NOMO-1 (cell line): ENCODE results near the gene GRIFIN.

Experiments used
- DNase-seq, 2 experiments: peaks; one replicate each; lab custom pipeline; 2025; ENCODE audit not compliant: unreplicated experiment in 2 of 2; lab: John Stamatoyannopoulos, UW

The GRIFIN gene

DNA sequence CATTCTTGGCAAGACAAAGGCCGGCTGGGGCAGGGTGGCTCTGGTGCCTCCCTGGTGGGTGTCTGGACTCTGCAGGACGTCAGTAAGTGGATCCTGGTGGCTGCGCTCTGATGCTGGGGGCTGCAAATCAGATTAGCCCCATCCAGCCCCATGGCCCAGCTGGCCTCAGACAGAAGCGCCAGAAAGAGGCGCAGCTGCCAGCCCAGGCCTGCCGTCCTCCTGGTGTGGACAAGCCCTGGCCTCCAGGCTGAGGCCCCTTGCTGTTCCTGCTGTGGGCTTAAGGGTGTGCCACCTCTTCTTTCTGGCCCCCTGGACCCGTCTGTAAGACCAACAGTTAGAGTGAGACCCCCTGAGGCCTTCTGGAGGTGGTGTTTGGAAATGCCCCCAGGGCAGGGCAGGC, 37.5 kb upstream of the GRIFIN start:
- no peak for DNase-seq

DNA sequence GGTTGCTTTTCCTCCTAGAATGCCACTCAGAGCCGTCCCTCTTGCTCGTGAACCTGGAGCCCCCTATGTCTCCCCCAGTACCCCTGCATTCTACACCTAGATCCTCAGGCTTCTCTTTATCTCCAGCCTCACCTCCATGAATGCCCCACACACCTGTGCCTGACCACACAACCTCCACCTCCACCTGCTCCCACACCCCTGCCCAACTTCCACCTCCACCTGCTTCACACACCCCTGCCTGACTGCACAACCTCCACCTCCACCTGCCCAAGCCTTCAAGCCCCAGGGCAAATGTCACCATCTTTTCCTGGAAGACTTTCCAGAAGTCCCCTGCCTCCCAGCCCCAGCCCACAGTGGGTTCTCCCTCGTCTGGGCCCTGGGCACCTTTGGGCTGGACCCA, 36.5 kb upstream of the GRIFIN start:
- DNase-seq = no peak

DNA sequence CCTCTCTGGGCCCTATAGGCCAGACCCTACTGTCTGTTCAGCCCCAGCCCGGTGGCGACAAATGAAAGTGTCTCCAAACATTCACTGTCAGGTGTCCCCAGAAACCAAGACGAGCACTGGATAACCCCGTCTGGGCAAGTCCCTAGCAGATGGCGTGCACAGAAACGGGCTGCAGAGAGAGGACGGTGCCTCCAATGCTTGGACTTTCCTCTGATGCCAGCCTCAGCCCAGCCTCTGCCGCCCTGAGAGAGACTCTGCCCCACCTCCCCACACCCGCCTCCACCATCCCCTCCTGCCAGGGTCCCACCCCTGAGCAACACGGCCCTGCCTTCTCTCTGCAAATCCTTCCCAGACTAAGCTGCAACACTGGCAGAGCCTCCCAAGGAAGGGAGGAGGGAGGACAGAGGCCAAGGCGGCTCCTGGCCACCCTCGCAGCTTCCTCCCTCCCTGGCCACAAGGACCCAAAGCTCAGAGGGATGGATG, 36.0 kb upstream of the GRIFIN start:
- DNase-seq = no peak

DNA sequence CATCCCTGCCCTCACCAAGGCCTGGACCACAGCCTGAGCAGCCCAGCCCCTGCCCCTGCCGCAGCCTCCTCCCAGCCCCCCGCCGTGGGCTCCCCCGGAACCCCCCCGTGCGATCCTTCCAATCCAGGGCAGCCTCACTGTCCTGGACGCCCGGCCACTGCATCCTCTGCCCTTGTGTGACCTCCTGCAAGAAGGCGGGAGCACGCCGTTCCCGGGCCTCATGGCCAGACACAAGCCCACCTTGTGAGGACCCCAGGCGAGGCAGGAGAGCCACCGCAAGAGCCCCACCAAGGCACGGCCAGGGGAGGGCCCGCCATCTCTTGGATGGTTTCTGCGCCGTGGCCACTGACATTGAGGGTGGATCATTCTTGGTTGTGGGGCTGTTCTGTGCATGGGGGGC, 35.6 kb upstream of the GRIFIN start:
- DNase-seq = no peak

DNA sequence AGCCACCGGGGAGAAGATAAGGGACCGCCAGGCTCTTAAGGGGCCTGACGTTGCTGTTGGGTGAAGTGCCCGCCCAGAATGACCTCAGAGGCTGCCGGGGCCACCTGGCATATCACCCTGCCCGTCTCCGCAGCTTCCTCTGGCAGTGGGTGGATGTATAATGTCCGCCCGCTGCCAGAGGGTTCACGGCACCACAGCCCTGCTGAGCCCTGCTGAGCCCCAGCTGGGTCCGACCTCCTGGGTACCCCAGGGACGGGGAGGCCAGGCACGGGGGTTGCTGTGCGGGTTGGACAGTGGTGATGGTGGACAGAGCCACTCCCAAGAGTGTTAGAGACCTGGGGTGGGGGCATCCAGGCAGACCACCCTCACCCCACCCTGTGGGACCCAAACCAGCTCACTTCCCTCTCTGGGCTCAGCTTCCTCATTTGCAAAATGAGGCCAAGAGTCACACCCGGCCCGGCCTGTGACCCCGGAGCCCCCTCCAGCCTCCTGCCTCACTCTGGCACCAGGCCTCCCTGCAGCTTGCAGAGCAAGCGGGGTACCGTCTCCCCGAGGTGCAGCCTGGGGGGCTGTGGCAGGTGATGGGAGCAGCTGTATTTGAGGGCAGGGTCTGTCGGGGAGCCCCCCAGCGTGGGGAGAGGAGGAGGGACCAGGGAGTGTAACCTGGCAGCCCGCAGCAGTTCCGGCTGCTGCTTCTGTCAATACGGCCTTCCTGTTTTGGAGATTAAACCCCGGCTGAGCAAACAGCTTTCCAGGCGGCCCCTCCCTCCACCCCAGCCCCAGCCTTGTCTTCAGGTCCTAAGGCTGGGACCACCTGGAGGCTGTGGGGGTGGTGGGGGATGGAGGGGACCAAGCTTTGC, 34.9 kb upstream of the GRIFIN start:
- peak; percentile 56 to 67 for DNase-seq

DNA sequence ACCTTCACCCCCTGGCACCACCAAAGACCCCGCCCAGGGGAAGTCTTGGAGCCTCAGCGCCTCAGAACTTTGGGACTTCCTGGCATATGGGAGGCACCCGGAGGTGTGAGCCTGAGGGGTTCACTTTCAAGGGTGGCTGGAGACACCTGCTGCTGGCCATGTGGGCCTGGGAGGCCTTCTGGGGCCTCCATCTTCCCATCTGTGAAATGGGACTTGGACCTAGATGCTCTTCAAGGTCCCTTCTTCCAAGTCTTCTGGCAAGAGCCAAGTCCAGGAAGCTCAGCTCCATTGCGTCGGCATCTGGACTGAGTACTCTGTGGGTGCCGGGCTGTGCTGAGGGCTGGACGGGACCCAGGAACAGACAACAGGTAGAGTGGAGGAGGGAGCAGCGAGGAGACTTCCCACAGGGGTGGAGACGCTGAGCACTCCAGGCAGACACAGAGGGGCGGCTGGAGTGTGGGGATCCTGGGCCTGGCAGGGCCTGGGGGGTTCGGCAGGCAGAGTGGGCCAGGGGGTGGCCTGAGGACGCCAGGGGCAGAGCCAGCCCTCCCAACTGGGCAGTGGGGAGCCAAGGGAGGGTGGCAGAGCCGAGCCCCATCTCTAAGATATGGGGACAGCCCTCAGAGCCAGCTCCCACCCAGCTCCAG, 34.1 kb upstream of the GRIFIN start:
- DNase-seq = no peak

DNA sequence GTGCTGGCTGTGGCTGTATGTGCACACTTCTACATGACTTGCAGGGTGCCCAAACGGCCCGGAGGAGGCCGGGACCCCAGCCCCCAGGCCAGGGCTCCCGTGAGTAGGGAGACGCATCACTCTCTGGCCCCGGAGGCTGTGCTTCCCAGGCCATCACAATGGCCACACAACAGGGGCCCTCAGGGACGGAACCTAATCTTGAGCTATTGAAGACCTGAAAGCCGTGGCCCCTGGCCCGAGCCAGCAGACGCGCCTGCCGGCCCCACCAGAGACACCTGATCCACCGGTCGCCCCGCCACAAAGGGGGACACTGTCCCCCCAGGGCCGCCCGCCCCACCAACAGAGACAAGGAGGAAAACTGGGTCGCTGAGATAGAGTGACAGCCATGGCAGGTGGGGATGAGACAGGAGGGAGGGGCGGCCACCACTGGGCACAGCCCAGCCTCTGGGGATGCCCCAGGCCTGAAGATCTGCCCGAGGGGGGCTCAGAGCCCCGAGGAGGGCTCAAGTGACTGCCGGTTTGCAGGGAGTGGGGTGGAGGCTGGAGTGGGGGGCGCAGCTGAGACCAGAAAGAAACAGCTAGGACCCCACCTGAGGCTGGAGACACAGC, 33.2 kb upstream of the GRIFIN start:
- no peak for DNase-seq

DNA sequence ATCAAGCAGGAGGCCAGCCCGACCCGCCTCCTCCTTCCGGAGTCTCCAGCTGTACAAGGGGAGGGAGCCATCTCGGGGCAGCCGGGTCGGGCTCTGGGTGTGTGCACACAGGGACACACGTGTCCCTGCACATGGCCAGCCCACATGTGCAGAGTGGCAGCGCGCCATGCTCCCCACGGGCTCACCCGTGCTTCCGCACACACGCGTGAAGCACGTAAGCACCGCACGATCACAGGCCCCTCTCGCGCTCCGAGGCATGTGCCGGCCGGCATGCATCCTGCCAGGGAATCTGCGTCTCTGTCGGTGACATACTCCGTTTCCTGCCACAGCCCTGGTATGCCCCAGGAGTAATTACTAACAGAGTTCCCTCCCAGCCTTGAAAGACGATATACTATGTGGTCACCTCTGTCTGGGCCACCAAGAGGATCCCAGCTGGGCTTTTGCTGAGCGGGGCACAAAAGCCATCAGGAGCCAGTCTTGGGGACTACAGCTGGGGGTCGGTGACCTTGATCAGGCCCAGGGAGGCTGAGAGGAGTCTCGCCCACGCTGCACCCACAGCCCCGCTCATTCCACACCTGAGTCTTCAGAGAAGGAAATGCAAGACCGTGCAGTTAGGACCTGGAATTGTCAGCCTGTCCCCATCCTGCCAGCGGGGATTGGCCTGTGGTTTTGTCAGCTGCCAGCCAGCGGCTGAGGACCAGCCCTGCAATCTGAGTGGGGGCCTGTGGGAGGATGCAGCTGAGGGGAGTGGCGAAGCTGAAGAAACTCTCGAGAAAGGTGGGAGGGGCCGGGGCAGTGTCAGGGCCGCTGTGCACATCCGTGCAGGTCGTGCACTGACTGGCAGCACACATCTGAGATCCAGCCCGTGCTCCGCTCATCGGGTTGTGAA, 32.4 kb upstream of the GRIFIN start:
- DNase-seq = peak; percentile 78 to 88

DNA sequence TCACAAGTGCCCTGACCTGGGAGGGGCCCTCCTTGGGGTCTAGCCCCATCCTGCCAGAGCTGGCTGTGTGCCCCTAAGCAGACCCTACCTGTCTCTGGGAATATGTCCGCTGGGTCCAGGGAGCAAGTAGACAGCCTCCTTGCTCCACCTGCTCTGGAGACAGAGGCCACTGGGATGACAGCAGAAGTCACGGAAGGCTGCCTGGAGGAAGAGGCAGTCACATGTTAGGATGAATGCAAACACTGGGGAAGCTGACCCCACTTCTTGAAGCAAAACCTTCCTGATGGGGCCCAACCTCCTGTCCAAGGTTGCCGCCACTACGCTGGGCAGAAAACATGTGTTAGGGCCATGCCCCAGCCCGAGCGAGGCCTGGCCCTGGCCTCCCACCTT, 31.7 kb upstream of the GRIFIN start:
- no peak for DNase-seq

DNA sequence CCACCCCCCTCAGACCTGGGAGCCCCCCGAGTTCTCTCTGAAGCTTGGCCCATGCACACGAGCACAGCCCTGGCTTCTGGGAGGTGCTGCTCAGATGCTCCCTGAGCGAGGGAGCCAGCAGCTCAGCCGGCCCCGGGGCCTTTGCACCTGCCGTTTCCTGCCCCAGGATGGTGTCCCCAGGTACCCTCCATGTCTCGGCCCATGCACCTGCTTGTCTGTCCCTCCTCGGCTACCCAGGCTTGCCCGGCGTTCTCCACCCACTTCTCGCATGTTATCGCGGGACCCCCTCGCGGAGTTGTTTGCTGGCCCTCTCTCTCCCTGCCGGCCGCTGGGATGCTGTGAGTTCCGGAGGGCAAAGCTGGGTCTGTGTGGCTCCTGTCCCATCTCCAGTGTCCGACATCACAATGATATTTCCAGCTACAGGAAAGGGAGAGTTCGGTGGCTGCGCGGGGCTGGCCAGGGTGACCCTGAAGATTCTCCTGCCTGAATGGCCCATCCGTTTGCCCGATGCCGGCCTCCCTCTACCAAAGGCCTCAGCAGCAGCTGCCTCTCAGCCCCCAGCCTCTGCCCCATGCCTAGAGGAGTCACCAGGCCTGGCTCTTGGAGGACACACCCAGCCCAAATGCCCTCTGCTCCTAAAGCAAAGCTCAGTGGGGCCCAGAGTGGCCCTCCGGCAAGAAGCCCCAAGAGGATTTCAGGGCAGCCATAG, 31.2 kb upstream of the GRIFIN start:
- DNase-seq = no peak

DNA sequence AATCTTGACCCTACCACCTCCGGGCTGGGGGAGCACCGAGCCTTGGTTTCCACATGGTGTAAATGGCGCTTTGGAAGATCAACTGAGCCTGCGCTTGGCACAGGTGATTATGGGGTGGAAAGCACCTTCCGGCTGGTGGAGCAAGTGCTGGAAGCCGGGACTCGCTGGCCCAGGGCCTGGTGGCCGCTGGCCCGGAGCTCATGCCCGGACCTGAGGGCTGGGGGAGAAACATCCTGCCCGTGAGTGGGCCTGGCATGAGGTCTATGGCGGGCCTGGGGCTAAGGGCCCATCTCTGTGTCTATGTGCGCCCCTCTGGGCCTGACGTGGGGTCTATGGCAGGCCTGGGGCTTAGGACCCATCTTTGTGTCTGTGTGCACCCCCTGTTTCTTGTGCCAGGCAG, 29.2 kb upstream of the GRIFIN start:
- no peak for DNase-seq

DNA sequence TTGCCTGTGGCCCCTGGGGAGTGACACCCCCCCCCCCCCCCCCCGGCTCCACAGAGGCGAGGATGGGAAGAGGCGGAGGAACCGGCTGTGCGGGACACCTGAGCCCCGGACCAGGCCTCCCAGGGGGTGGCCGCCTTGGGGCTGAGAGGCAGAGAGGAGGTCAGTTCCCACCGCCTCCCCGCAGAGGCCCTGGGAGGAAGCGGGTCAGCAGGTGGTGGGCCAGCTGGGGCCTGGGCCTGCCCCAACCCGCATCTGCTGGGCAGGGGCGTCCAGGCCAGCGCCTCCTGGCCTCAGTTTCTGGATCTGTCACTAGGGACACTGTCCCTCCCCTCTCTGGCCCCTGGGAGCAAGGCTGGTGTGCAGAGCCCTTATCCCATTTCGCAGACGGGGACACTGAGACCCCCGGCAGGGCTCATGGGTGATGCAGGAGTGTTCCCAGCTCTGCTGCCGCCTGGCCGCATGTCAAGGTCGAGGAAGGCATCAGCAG, 28.7 kb upstream of the GRIFIN start:
- DNase-seq = no peak

DNA sequence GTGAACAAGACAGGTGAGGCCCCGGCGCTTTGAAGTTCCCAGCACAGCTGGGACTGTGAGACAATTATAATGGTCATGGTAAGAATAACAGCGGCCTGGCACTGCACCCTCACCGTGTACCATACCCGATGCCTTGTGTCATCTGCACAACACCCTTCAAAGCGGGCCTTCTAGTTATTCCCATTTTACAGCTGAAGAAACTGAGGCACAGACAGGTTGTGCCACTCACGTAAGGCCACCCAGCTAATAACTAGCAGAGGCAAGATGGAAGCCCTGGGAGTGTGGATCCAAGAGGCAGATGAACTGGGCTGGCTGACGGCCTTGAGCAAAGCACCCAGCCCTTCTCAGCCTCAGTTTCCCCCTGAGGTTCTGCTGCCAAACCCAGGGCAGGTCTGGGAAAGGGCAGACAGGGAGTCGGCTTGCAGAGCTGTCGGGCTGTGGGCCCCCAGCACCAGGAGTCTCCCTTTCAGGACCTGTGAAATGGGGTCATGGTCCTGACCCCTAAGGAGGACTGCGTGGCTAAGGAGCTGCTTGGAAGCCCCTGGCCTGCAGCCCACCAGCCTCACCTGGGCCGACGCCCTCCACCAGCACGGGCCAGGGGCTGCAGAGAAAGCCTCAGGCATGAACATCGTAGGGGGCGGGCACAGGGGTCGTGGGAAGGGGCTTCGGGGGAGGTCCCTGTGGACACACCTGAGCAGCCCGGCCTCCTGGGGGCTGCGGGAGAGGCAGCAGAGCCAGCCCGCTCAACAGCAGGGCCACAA, 28.1 kb upstream of the GRIFIN start:
- DNase-seq = no peak

DNA sequence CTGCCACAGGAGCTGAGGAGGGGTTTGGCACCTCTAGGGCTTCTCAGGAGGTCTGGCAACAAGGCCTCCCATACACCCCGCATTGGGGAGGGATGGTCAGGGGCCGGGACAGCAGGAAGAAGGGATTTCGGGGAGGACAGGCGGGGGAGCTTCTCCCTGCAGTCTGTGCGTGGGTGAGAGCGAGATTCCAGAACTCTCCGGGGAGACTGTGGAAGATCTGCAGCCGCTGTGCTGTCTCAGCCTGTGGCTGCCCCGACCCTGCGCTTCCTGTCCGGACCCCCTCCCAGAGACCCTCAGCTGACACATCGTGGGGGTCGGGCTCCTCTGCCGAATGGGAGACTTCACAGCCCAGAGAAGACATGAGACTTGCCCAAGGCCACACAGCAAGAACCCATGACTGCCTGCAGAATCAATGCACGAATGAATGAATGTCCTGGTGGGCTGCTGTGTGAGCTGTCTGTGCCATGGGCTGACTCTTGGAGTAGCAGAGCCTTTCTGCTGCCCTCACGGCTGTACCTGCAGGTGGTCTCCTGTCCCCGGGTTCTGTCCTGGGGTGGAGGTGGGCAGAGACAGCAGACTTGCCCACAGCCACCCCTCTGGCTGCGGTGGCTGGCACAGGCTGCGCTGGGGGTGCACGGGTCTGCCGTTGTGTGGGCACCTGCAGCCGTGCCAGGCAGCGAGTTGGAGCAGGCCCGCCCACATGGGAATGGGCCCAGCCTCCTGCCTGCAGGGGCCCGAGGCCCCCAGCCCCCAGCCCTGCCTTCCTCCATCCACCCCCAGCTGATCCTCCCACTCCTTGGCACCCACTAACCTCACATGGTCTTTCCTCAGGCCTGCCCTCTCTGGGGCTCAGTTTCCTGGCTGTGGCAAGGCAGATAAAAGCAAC, 27.1 kb upstream of the GRIFIN start:
- no peak for DNase-seq

DNA sequence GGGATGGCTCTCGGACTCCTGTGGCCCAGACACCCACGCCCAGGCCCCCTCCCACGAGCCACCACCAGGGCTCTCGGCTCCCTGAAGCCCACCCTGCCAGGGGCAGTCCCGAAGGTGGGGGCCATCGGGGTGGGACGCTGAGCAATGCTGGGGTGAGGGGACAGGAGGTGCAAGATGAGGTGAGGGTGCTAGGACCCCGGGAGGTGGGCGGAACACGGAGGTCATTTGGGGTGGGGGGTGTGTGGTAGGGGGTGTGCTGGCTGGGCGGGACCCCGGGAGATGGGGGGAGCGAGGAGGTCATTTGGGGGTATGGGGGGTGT, 26.4 kb upstream of the GRIFIN start:
- no peak for DNase-seq

DNA sequence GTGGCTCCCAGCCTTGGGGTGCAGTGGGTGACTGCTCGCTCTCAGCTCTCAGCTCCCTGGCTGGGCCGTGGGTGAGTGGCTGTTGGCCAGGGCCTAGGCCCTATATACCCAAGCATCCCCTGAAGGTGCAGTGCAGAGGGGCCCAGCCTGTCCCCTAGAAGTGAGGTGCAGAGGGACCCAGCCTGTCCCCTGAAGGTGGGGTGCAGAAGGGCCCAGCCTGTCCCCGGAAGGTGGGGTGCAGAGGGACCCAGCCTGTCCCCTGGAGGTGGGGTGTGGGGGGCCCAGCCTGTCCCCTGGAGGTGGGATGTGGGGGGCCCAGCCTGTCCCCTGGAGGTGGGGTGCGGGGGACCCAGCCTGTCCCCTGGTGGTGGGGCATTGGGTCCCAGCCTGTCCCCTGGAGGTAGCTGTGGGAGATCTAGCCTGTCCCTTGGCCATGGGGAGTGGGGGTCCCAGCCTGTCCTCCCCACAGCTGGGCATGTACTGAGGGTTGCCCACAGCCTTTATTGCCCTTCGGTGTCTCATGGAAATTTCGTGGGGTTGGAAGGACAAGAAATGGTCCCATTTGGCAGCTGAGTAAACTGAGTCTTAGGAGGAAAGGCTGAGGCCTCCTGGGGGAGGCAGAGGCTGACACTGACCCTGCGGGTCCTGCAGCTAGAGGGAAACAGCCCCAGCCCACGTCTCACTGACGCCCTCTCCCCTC, 25.9 kb upstream of the GRIFIN start:
- no peak for DNase-seq

DNA sequence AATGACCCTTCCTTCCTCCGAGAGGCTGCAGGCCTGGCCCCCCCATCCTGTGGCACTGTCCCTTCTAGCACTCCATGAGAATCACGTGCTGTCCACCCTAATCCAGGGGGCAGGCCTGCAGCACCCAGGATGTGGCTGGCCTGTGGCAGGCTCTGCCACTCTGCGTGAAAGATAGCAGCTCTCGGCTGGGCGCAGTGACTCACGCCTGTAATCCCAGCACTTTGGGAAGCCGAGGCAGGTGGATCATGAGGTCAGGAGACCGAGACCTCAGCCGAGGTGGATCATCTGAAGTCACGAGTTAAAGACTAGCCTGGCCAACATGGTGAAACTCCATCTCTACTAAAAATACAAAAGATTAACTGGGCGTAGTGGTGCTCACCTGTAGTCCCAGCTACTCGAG, 24.5 kb upstream of the GRIFIN start:
- no peak for DNase-seq
